Ovary (tissue), 3 donors: ENCODE data around the gene GUCD1.

ENCODE experiments used
- EP300 ChIP-seq: sonication (generic); formaldehyde crosslinking; IDR thresholded peaks from one replicate; pipeline ENCODE4 v1.6.1; 2017; ENCODE audit warnings: antibody characterized with exemption
- POLR2A ChIP-seq: fragments of 450-650 bp; IDR thresholded peaks from one replicate; pipeline ENCODE4 v1.6.1; 2017; ENCODE audit warnings: antibody characterized with exemption, mild to moderate bottlenecking, moderate library complexity
- TF ChIP-seq, protein P1 (sequence below), 3 donors: fragments of 450-650 bp in 2 of 3; fragments of 200-600 bp in 1 of 3; IDR thresholded peaks; one replicate each; pipeline versions ENCODE4 v1.5.1 to v1.8.0; 2016 to 2022; ENCODE audit warnings: antibody characterized with exemption in 3 of 3, mild to moderate bottlenecking in 1 of 3
- donor health status: DM: no; HTN: no; CAD: no.

DNA sequence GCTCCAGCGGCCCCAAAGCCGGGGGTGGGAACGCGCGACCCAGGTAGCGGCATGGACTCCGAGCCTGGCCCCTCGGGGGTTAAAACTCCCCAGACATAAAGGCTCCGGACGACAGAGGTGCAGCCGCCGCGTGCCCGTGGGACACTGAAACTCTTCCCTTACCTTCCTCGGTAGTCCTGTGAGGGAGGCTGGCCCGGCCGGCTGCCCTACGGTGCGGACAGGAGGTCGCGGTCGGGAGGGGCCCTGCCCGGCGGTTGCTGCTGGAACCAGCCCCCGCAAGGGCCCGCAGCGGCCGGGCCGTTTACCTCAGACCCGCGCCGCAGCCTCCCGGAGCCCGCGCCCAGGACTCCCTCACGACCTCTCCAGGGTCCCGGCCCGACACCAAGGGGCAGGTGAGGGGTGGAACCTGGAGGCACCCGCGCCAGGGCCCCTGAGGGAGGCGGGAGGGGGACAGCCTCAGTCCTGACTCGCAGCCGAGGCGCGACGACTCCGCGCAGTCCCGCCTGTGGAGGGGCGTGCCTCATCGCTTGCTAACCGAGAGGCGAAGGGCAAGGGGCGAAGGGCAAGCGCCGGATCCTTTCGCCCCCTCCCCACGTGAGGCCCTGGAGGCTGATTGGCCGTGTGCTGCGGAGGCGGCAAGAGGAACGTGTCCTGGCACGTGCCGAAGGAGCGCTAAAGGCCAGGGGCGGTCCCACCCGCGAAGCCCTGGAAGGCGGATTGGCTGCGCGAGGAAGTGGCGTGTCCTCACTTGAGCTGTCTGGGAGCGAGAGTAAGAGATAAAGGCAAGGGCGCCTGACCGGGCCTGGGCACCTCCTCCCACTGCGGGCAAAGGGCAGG lies 60.2 kb downstream of the GUCD1 start, which contains the start of gene UPB1:
- TF ChIP-seq, protein P1, sequence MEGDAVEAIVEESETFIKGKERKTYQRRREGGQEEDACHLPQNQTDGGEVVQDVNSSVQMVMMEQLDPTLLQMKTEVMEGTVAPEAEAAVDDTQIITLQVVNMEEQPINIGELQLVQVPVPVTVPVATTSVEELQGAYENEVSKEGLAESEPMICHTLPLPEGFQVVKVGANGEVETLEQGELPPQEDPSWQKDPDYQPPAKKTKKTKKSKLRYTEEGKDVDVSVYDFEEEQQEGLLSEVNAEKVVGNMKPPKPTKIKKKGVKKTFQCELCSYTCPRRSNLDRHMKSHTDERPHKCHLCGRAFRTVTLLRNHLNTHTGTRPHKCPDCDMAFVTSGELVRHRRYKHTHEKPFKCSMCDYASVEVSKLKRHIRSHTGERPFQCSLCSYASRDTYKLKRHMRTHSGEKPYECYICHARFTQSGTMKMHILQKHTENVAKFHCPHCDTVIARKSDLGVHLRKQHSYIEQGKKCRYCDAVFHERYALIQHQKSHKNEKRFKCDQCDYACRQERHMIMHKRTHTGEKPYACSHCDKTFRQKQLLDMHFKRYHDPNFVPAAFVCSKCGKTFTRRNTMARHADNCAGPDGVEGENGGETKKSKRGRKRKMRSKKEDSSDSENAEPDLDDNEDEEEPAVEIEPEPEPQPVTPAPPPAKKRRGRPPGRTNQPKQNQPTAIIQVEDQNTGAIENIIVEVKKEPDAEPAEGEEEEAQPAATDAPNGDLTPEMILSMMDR (IDR thresholded peaks at IDR 0.05), result no peak
- TF ChIP-seq EP300, result no peak
- TF ChIP-seq POLR2A, result no peak
